ENCODE measurements around the gene RRAD.
"Not testable (repeated sequence)": the region's sequence is repeated elsewhere in the genome, so short reads cannot be mapped to it uniquely, and the experiment has no call there.

Gene RRAD

DNA sequence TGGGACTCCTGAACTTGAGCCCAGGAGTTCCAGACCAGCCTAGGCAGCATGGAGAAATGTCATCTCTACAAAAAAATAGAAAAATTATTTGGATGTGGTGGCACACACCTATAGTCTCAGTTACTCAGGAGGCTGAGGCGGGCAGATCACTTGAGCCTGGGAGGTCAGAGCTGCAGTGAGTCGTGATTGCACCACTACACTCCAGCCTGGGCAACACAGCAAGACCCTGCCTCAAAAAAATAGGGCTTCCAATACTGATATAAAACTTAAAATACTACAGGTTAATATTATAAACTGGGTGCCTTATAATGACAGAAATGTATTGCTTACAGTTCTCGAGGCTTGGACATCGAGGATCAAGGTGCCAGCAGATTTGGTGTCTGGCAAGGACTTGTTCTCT, 20.6 kb upstream of the RRAD start:
- TF ChIP-seq, protein P1, sequence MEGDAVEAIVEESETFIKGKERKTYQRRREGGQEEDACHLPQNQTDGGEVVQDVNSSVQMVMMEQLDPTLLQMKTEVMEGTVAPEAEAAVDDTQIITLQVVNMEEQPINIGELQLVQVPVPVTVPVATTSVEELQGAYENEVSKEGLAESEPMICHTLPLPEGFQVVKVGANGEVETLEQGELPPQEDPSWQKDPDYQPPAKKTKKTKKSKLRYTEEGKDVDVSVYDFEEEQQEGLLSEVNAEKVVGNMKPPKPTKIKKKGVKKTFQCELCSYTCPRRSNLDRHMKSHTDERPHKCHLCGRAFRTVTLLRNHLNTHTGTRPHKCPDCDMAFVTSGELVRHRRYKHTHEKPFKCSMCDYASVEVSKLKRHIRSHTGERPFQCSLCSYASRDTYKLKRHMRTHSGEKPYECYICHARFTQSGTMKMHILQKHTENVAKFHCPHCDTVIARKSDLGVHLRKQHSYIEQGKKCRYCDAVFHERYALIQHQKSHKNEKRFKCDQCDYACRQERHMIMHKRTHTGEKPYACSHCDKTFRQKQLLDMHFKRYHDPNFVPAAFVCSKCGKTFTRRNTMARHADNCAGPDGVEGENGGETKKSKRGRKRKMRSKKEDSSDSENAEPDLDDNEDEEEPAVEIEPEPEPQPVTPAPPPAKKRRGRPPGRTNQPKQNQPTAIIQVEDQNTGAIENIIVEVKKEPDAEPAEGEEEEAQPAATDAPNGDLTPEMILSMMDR (IDR thresholded peaks at IDR 0.05; ENCODE audit: low read depth, low read length), result no peak
- no peak for DNase-seq (ENCODE audit: low read depth in 2 of 2)
- no peak overlapping the region for H3K4me3 ChIP-seq (replicated peaks in 1 of 2; ENCODE audit: low read depth in 2 of 2, low read length in 2 of 2)

DNA sequence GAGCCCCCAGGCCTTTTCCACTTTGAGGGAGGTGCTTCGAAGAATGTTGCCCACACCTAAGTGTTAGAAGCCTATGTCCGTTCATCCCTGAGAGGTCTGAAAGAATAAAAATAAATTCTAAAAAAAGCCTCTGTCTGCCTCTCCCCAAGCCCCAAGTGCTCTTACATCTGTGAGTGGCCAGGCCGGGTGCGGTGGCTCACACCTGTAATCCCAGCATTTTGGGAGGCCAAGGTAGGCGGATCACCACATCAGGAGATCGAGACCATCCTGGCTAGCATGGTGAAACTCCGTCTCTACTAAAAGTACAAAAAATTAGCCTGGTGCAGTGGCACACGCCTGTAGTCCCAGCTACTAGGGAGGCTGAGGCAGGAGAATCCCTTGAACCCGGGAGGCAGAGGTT, 19.6 kb upstream of the RRAD start:
- not testable (repeated sequence) for DNase-seq (ENCODE audit: low read depth in 2 of 2); H3K4me3 ChIP-seq (replicated peaks in 1 of 2; ENCODE audit: low read depth in 2 of 2, low read length in 2 of 2)

DNA sequence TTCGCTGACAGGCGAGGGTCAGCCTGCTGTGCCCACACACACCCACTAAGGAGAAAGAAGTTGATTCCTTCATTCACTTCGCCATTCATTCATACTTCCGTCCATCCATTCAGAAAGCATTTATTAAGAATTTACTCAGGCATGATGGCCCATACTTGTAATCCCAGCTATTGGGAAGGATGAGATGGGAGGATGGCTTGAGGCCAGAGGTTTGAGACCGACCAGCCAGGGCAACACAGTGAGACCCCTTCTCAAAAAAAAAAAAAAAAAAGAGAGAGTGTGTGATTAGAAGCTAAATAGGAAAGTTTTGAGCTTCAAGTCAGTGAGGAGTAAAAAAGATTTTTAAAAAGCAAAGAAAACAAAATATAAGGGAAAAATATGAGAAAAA, 18.7 kb upstream of the RRAD start:
- DNase-seq (ENCODE audit: low read depth in 2 of 2), result no peak
- H3K4me3 ChIP-seq (replicated peaks in 1 of 2; ENCODE audit: low read depth in 2 of 2, low read length in 2 of 2), result no peak overlapping the region
- TF ChIP-seq, protein P1 (IDR thresholded peaks at IDR 0.05; ENCODE audit: low read depth, low read length), result no peak

DNA sequence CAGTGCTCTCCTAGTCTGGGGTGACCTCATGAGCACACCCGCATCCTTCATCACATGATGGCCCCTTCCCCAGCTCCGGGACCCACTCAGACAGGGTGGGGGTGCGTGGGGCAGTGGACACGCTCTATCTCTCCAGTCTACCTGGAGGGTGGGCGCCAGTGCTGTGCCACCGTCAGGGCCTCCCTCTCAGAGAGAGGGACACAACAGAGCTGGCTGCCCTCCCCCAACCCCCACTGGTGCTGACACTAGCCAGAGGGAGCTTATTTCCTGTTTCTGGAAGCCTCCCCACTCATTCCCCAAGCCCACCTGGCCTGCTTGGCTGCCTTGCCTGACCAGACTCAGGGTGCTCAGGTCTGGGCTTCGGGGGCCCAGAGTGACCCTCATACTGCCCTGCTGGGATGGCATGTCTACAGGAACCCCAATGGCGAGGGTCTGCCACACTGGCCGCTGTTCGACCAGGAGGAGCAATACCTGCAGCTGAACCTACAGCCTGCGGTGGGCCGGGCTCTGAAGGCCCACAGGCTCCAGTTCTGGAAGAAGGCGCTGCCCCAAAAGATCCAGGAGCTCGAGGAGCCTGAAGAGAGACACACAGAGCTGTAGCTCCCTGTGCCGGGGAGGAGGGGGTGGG, 18.2 kb upstream of the RRAD start:
- TF ChIP-seq, protein P1 (IDR thresholded peaks at IDR 0.05; ENCODE audit: low read depth, low read length), result no peak
- DNase-seq (ENCODE audit: low read depth in 2 of 2), result no peak
- no peak overlapping the region for H3K4me3 ChIP-seq (replicated peaks in 1 of 2; ENCODE audit: low read depth in 2 of 2, low read length in 2 of 2)

DNA sequence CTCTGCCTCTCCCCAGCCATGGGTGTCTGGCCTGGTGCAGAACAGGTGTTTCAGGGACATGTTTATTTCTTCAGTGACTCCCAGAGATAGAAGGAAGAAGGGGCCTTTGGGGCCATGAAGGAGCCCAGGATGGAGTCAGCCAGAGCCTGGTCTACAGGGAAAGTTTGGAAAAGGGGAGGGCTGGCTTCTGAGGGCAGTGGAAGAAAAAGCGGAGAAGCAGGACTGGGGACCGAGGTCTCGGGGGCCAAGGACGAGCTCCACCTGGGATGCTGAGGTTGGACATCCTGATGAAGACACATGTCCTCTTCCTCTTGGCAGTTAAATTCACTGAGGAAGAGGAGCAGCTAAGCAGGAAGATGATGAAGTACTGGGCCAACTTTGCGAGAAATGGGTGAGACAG, 17.6 kb upstream of the RRAD start:
- TF ChIP-seq, protein P1 (IDR thresholded peaks at IDR 0.05; ENCODE audit: low read depth, low read length), result no peak
- no peak for DNase-seq (ENCODE audit: low read depth in 2 of 2)
- no peak overlapping the region for H3K4me3 ChIP-seq (replicated peaks in 1 of 2; ENCODE audit: low read depth in 2 of 2, low read length in 2 of 2)

DNA sequence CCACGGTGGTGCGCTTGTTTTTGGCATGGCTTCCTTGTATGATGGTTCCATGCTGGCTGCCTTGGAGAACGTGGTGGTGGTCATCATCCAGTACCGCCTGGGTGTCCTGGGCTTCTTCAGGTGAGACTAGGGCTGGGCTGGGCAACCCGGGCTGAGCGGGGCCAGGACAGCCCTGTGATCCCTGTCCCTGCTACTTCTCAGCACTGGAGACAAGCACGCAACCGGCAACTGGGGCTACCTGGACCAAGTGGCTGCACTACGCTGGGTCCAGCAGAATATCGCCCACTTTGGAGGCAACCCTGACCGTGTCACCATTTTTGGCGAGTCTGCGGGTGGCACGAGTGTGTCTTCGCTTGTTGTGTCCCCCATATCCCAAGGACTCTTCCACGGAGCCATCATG, 14.9 kb upstream of the RRAD start:
- H3K4me3 ChIP-seq (replicated peaks in 1 of 2; ENCODE audit: low read depth in 2 of 2, low read length in 2 of 2), result no peak overlapping the region
- TF ChIP-seq, protein P1 (IDR thresholded peaks at IDR 0.05; ENCODE audit: low read depth, low read length), result no peak
- DNase-seq (ENCODE audit: low read depth in 2 of 2), result no peak

DNA sequence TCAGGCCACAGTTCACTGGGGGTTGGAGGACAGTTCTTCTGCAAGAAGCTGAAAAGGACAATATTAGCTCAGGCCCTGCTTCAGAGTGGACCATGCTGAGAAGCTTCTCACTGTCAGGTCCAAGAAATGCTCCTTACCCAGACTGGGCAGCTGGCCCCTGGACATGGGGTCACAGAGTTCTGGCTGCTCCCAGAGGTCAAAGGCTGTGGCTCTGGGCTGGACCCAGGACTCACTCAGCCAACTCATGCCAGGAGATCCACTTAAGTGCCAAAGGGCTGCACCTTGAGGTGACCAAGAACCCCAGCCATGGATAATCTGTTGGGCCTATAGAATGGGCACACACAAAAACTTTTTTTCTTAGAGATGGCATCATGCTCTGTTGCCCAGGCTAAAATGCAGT, 14.0 kb upstream of the RRAD start:
- TF ChIP-seq, protein P1 (IDR thresholded peaks at IDR 0.05; ENCODE audit: low read depth, low read length), result no peak
- no peak for DNase-seq (ENCODE audit: low read depth in 2 of 2)
- H3K4me3 ChIP-seq (replicated peaks in 1 of 2; ENCODE audit: low read depth in 2 of 2, low read length in 2 of 2), result no peak overlapping the region
